Body of pancreas (tissue), 4 donors: ENCODE results near the gene TUBA1A.

Experiments used
- POLR2A ChIP-seq, 3 donors: fragments of 450-650 bp; IDR thresholded peaks; one replicate each; pipeline ENCODE4 v1.6.1; 2016; ENCODE audit warnings: antibody characterized with exemption in 3 of 3, mild to moderate bottlenecking in 2 of 3
- TF ChIP-seq, protein P1 (sequence below), 7 experiments: fragments of 450-650 bp in 4 of 7; fragments of 200-600 bp in 3 of 7; sonication (generic) in 3 of 7; IDR thresholded peaks; one replicate each; pipeline ENCODE4 v1.5.1; 2016 to 2019; ENCODE audit warnings: antibody characterized with exemption in 7 of 7

DNA sequence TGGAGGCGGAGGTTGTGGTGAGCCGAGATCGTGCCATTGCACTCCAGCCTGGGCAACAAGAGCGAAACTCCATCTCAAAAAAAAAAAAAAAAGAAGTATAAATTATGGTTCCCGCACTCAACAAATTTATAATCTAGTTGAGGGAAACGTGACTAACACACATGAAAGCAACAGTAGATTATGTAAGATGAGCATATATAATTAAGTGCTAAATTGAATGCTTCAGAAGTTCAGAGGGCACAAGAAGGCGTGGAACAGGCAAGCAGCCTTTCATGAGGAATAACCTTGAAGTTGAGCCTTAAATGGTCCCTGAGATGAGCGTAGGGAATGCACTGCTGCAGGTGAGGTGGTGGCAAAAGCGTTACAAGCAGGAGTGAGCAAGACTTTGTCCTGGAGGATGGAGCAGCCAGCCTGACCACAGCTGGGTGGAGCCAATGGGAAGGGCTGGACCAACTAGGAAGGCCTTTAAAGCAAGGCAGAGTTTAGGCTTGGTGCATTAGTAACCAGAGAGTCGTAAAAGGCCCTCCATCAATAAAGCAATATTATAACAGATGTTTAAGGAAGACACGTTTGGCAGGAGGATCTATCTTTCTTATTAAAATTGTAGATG is 30.6 kb upstream of the TUBA1A start:
- TF ChIP-seq, protein P1, sequence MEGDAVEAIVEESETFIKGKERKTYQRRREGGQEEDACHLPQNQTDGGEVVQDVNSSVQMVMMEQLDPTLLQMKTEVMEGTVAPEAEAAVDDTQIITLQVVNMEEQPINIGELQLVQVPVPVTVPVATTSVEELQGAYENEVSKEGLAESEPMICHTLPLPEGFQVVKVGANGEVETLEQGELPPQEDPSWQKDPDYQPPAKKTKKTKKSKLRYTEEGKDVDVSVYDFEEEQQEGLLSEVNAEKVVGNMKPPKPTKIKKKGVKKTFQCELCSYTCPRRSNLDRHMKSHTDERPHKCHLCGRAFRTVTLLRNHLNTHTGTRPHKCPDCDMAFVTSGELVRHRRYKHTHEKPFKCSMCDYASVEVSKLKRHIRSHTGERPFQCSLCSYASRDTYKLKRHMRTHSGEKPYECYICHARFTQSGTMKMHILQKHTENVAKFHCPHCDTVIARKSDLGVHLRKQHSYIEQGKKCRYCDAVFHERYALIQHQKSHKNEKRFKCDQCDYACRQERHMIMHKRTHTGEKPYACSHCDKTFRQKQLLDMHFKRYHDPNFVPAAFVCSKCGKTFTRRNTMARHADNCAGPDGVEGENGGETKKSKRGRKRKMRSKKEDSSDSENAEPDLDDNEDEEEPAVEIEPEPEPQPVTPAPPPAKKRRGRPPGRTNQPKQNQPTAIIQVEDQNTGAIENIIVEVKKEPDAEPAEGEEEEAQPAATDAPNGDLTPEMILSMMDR (IDR thresholded peaks at IDR 0.05) = no peak
- TF ChIP-seq POLR2A (IDR thresholded peaks at IDR 0.05) = no peak
